ENCODE data around the gene CACNG4.
A peak's percentile ranks its signal among the peaks of the same experiment; 100 is the strongest.
"Not testable (repeated sequence)": the region's sequence is repeated elsewhere in the genome, so short reads cannot be mapped to it uniquely, and the experiment has no call there.

The CACNG4 gene

DNA sequence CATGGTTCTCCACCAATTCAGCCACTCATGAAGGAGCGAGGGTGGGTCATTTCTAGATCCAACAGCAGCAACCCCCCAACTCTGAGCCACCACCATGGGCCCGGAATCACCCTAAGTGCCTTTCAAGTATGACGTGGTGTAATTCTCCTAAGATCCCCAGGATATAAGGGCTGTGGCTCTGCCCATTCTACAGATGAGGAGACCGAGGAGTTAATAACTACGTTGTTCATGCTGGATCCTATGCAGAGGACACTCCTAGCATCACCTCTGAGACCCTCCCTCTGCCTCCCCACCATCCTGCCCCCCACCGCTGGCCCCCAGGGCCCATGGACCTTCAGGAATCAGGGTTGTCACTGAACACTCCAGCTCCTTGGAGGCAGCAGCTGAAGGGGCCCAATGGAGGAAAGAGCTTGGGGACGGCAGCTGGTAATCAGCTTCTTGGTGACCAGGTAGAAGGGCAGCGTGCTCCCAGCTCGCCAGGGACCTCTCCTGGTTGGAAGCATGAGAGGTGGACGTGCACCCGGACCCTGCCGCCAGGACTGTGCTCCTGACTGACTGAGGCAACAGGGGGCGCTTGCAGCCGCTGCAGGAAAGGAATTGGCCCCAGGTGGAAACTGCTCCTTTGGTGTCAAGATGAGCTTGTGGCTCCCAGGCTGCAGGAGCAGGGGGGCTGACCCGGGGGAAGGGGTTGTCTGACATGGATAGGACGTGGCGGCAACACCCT, 51.7 kb downstream of the CACNG4 start:
- DNase-seq: no peak

DNA sequence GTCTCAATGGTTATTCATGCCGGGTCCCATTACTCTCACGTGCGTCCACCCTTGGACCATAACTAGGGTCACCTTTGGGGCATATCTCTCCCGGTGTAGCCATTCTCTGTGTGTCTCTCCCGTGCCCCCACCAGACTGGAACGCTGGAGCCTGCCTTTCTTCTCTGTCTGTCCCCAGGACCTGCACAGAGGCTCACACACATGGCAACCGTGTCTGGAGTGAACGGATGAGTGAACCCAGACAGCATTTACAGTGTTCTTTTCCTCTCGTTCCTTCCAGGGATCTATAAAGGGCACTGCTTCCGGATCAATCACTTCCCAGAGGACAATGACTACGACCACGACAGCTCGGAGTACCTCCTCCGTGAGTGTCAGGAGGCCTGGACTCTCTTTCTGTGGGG, 53.4 kb downstream of the CACNG4 start:
- DNase-seq: no peak

DNA sequence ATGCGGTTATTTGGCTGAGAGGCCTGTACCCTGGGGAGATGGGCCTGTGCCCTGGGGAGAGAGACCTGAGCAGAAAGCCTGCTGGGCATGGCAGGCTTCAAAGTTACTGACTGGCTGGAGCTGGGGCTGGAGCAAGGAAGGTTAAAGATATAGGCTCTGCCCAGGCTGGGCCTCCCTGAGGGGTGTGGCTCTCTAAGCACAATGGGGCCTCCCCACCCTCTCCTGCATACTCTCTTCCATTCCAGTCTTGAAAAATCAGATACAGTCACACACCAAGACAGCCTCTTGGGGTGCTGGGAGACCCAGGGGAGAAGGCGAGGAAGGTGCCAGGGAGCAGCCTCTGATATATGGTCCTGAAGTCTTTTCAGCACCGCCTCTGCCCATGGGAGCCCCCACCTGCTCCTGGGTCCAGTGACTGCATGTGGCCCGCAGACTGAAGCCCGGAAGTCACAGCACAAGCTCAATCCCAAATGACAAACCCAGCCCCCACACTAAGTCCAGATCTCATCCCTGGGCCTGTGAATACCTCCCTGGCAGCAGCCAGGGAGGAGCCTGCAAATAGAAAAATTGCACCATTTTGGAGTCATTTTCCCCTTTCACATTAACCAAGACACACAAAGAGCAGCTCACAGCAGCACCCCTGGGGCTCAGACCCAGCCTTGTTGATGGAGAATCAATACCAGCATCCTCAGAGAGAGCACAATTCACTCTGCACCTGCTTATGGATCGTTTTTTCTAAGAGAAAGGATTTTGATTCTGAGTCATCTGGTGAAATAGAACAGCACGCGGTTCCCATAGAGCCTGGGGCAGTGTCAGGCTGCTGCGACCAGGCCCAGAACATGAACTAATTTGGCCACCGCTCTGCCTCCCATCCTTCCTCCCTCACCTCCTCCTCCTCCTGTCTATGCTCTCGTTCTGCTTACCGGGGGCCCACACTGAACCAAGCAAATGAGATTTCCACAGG, 54.2 kb downstream of the CACNG4 start:
- no peak for DNase-seq

DNA sequence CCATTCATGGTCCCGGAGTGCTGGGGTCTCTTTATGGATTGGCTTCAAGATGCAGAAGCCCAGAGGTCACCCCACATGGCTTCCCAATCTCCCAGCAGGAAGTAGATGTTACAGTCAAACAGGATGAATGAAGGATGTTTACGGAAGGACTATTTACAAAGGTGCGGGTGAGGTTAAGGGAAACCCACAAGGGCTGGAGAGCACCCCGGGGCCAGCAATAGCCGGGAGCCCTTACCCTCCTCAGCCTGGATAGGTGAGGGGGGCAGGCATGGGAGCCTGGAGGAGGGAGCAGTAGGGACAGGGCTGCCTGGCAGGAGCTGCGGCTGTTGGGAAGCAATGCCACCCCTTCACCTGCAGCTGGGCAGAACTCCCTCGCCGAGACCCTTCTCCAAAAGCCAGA, 55.3 kb downstream of the CACNG4 start:
- no peak for DNase-seq

DNA sequence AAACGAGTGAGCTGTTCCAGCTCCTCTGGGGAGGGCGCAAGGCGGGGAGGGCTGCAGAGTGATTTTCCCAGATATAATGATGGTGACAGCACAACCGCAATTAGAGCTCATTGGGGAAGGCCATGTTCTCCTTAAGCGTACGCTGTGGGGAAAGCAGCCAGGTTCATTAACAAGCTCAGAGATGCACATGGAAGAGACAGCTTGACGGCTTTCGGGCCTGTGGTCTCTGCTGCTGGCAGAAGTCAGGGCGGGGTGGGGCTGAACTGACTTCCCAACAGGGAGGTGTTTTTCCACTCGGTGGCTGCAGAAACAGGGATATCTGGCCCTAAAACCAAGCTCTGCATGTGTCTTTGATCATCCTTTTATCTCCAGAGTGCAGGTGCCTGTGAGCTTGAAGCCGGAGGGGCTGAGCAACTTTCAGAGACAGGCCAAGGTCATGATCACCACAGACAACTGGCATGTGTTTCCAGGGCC, 55.8 kb downstream of the CACNG4 start:
- DNase-seq: peak in 16 of 58 donors; percentile 4 to 40 (median 14)

DNA sequence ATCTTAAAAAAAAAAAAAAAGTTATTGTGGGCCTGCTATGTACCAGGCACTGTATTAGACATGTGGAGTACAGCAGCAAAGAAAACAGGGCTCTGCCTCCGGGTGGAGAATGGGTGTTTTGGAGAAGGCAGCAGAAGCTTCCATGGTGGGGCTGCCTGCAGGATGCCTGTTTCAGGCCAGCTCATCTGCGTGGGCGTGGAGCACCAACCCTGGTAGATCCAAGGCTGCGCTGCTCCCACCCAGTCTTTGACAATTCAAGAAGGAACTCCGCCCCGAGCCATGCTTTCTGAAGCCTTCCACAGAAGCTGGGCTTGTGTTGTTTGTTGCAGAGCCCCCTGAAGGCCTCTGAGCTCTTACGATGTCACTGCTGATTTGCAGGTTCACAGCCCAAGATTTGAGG, 56.7 kb downstream of the CACNG4 start:
- DNase-seq: peak in 1 of 58 donors; percentile 24

DNA sequence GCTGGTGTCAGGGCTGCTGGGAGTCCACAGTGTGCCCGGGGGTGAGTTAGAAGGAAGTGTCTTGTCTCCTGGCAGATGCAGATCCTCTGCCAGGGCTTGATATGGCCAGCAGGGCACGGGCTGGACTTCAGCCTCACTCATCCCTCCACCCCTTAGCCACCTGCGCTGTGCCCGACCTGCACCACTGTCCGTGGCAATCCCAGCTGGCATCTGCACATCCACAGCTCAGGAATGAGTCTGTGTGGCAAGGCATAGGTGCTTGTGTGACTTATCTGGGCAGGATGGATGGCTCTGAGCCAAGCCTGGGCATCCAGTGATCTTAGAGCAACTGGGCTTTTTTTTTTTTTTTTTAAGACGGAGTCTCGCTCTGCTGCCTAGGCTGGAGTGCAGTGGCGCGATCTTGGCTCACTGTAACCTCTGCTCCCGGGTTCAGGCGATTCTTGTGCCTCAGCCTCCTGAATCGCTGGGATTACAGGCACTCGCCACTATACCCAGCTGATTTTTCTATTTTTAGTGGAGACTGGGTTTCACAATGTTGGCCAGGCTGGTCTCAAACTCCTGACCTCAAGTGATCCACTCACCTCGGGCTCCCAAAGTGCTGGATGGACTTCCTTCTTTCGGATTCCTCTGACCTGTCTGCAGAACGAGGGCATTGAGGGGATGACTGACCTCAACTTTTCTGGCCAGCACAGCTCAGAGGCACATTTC, 57.4 kb downstream of the CACNG4 start:
- no peak for DNase-seq

DNA sequence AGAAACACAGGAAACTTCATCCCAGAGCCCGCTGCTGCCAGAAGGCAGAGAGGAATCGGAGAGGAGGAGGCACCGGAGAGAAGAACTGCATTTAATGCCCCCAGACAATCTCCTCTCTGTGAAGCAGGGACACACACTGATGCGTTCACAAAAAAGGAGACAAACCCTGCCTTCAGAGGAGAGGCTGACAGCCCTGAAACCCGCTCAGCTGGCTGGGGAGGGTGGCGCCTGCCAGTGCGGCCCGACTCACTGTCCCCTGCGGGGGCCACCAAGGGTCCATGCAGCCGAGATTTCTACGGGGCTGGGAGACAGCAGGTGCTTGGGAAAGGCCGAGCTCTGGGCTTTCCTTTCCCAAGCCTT, 57.9 kb downstream of the CACNG4 start:
- peak in 28 of 58 donors; percentile 3 to 60 (median 19) for DNase-seq

DNA sequence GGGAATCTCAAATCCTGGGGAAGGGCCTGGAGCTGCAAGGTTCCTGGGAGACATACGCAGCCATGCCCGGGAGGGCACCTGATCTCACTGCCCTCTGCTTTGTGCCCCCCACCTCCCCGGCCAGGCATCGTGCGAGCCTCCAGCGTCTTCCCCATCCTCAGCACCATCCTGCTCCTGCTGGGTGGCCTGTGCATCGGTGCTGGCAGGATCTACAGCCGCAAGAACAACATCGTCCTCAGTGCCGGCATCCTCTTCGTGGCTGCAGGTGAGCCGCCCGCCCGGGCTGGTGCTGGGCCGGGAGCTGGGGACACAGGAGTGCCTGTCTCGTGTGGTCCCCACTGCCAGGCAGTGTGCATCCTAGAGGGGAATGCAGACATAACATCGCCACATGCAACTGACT, 60.2 kb downstream of the CACNG4 start:
- no peak for DNase-seq

DNA sequence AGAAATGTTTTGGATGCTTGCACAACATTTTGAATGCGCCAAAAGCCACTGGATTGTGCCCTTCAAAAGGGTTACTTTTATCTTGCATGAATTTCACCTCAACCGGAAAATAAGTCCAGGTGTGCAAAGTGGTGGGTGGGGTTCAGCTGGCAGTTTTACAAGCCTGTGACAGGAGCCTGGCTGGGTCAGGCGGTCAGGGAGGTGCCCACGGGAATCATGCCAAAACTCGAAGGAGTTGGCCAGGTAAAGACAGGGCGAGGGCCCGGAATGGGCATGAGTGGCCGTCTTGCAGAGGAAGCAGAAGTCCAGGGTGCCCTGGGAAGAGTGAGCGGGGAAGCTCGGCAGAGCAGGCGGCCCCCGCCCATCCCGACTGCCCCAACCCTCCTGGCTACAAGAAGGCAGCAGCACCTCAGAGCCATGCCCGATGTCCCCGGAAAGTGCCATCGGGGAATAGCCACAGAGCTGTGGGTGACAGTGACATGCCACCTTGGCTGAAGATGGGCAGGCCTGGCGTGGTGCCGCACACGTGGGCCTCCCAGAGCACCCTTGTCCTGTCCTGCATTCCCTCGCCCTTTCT, 60.8 kb downstream of the CACNG4 start:
- no peak for DNase-seq

DNA sequence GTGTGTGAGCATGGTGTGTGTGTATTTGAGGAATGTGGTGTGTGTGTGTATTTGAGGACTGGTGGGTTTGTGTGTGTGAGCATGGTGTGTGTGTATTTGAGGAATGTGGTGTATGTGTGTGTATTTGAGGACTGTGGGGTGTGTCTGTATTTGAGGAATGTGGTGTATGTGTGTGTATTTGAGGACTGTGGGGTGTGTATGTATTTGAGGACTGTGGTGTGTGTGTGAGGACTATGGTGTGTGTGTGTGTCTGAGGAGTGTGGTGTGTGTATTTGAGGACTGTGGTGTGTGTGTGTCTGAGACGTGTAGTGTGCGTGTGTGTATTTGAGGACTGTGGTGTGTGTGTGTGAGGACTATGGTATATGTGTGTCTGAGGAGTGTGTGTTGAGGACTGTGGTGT, 61.8 kb downstream of the CACNG4 start:
- no peak for DNase-seq

DNA sequence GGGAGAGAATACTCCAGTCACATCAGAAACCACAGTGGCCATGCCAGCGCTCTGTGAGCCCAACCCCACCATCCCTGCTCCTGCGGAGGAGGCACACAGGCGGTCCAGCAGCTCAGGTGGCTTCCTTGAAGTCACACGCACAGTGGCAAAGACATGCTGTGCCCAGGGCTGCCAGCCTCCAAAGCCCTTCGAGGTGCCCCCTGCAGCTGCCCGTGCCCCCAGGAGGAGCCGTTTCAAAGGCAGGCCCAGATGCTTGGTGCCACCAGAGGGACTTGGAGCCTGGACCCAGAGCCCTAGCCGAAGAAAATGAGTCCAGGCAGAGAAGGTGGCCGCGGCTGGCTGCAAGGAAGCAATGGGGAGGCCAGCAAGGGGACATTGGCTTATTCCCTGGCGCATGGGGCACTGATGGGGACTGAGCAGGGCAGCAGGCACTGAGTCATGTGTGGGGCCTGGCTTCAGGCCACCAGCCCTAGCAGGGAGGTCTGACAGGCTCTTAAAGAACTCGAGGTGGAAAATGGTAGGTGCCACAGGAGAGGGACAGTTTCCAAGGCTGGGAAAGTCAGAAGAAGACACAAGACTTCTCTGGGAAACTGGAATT, 62.6 kb downstream of the CACNG4 start:
- no peak for DNase-seq

DNA sequence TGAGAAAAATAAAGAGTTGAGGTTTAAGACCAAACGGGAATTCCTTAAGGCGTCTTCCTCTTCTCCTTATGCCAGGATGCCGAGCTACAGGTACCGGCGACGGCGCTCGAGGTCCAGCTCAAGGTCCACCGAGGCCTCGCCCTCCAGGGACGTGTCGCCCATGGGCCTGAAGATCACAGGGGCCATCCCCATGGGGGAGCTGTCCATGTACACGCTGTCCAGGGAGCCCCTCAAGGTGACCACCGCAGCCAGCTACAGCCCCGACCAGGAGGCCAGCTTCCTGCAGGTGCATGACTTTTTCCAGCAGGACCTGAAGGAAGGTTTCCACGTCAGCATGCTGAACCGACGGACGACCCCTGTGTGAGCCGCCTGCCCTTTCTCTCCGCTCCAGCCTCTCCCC, 66.1 kb downstream of the CACNG4 start:
- DNase-seq: no peak

DNA sequence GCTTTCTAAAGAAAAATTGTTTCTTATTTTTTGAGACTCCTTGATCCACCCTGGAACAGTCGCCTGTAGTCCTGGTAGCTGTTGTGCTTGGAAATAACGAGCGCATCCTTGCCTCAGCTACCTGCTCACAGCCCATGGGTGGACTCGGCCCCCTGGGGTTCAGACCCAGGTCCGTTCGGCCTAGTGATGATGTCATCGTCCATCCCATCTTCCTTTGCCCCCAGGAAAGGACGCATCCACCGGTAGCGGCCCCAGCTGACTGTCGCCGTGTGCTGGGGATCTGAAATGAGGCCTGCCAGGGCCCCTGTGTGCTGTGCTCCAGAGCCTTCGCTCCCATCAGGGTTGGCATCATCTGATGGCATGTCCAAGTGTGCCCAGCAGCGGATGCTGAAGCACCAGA, 67.9 kb downstream of the CACNG4 start:
- DNase-seq: no peak

DNA sequence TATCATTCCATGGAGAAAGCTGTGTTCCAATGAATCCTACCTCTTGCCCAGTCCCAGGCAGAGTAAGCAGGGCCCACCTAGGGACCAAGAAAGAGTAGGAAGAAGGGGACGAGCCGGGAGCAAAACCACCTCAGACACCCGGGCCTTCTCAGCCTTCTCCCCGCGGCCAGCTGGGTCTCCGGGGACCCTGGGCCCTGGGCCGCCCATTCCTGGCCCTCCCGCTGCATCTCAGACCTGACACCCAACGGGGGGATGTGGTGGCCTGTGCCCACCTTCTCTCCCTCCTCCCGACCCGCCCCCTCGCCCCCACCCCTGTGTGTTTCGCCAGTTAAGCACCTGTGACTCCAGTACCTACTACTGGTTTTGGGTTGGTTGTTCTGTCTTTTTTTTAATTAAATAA, 68.5 kb downstream of the CACNG4 start:
- no peak for DNase-seq

DNA sequence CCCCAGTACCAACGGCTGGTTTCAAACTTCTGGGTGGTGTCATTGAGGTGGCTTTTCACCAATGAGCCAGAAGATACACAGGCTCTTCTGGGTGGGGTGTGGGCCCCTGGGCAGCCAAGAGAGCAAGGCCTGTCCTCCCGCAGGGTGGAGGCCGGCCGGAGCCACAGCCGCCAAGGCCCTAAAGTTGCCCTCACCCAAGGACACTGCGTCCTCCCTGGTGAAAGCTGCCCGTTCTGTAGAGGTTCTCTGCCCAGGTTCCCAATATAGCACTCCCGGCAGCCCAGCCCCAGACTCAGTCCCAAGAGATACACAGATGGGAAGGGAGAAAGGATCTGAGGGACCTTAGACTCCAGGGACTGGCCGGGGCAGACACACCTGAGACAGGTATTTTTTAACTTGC, 69.1 kb downstream of the CACNG4 start:
- no peak for DNase-seq

DNA sequence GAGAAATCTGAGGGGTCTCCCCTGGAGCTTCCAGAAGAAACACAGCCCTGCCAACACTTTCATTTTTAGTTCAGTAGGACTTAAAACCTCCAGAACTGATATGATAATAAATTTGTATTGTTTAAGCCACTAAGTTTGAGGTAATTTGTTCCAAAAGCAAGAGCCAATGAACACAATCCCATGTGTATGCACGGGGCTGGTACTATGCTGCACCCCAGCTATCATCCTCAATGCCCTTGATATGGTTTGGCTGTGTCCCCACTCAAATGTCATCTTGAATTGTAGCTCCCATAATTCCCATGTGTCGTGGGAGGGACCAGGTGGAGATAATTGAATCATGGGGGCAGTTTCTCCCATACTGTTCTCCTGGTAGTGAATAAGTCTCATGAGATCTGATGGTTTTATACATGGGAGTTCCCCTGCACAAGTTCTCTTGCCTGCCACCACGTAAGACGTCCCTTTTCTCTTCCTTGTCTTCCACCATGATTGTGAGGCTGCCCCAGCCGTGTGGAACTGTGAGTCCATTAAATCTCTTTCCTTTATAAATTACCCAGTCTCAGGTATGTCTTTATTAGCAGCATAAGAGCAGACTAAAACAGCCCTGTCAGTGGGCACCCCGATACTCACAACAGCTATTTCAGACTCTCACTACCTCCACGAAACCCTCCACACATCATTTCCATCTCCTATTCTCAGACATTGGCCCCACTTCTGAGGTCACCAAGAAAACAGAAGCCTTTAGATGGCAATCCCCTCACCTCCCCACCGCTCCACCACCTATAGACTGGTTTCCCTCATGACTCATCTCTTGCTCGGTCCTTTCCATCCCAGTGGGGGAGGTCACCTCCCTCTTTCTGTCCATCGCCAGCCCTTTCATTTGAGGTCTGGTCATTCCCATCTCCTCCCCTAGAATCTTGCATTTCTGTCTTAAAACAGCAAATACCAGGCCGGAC, 70.9 kb downstream of the CACNG4 start:
- no peak for DNase-seq

DNA sequence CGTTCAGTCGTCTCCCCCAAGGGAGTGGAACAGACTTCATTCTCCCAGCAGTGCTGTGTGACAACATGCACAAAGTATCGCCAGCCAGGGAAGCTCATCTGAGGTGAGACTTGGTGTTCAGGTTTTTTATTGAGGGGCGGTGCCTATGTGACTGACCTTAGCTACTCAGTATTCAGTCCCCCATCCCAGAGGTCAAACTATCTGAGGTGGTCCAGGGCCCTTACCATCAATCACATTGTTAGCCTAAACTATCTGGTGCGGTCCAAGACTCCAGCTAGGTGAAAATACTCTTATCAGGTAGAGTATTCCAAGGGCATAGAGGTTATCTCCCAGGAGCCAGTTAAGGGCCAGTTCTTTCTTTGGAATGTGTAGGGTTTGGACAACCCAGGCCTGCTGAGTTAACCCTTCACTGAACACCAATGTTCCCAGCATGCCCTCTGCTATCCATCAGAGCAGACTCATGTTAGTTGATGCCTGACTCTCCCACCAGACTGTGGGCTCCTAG, 74.4 kb downstream of the CACNG4 start:
- no peak for DNase-seq

DNA sequence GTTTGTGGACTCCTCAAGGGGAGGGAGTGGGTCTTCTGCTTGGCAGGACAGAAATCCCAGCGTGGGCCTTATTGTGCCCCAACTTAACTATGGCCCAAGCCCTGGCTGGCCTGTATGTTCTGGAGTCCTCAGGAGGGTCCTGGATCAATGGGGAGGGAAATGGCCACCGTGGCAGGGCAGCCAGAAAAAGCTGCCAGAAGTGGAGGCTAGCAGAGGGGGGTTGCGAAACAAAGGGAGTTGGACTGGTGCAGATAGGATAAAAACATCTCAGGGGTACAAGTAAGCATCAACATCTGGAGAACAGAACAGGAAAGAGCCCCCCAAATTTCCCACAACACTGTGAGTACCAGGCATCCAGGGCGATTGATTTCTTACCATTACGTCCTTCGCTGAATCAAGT, 76.1 kb downstream of the CACNG4 start:
- no peak for DNase-seq

DNA sequence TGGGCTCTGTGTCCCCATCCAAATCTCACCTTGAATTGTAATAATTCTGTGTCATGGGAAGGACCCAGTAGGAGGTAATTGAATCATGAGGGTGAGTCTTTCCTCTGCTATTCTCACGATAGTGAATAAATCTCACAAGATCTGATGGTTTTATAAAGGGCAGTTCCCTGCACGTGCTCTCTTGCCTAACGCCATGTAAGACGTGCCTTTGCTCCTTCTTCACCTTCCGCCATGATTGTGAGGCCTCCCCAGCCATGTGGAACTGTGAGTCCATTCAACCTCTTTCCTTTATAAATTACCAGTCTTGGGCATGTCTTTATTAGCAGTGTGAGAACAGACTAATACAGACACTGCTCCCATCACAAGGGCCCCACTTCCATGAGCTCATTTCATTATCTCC, 76.6 kb downstream of the CACNG4 start:
- DNase-seq: not testable (repeated sequence)
